SK-N-MC (cell line): ENCODE data around the gene SERPINA9.

Experiments used
- DNase-seq: peaks from one replicate; pipeline ENCODE4 v3.0.0-alpha.2; 2011; ENCODE audit warnings: low read depth, low spot score
- H3K27ac ChIP-seq: fragments of 200-600 bp; sonication (generic); 2 replicates; pipeline ENCODE4 v1.5.1; 2016; ENCODE audit warnings: mixed run types
- H3K36me3 ChIP-seq: fragments of 200-600 bp; sonication (generic); 2 replicates; pipeline ENCODE4 v1.6.1; 2017; ENCODE audit warnings: antibody characterized with exemption, low read length, mixed read lengths; ENCODE audit not compliant: insufficient read depth
- H3K4me3 ChIP-seq: fragments of 200-600 bp; sonication (generic); 2 replicates; pipeline ENCODE4 v1.5.1; 2016
- H3K9ac ChIP-seq: fragments of 200-600 bp; sonication (generic); 2 replicates; pipeline ENCODE4 v1.8.0; 2017; ENCODE audit warnings: mixed run types, mixed read lengths; ENCODE audit not compliant: insufficient read length
- H3K9me3 ChIP-seq: fragments of 200-600 bp; sonication (generic); 2 replicates; pipeline ENCODE4 v1.6.1; 2017; ENCODE audit warnings: low read depth, mild to moderate bottlenecking, antibody characterized with exemption, low read length, moderate library complexity, mixed read lengths
- EZH2 ChIP-seq: fragments of 200-600 bp; sonication (generic); IDR thresholded peaks from one replicate; pipeline ENCODE4 v1.6.1; 2017; ENCODE audit warnings: antibody characterized with exemption
- FOXP2 ChIP-seq: optimal IDR thresholded peaks from 2 replicates; pipeline ENCODE3; 2011; ENCODE audit warnings: mild to moderate bottlenecking, moderate library complexity; ENCODE audit not compliant: insufficient read depth; ENCODE audit errors: extremely low read length, control extremely low read depth
- POLR2AphosphoS5 ChIP-seq: IDR thresholded peaks from 2 replicates; pipeline ENCODE4 v1.6.1; 2012; ENCODE audit warnings: mild to moderate bottlenecking, low read depth, low read length, borderline replicate concordance

Gene SERPINA9

GRCh38 chr14:94448071-94448808 is 27.8 kb downstream of the SERPINA9 start:
- H3K9ac ChIP-seq, result no peak overlapping the region
- TF ChIP-seq FOXP2 (no peak), POLR2AphosphoS5 (no peak), EZH2 (no peak)
- no peak overlapping the region for H3K27ac ChIP-seq
- H3K9me3 ChIP-seq, result no peaks in the 10 kb centered on the region
- no peak overlapping the region for H3K4me3 ChIP-seq
- no peak for DNase-seq
- no peaks in the 10 kb centered on the region for H3K36me3 ChIP-seq

GRCh38 chr14:94447206-94447605 is 28.8 kb downstream of the SERPINA9 start:
- no peak overlapping the region for H3K9ac ChIP-seq
- TF ChIP-seq POLR2AphosphoS5 (no peak), FOXP2 (no peak), EZH2 (no peak)
- H3K4me3 ChIP-seq, result no peak overlapping the region
- no peaks in the 10 kb centered on the region for H3K9me3 ChIP-seq
- no peaks in the 10 kb centered on the region for H3K36me3 ChIP-seq
- DNase-seq, result no peak
- H3K27ac ChIP-seq, result no peak overlapping the region

- Histone ChIP-seq H3K4me3 (no peak overlapping the region), H3K9ac (no peak overlapping the region), H3K36me3 (no peaks in the 10 kb centered on the region), H3K27ac (no peak overlapping the region), H3K9me3 (no peaks in the 10 kb centered on the region)
- DNase-seq, result no peak
- TF ChIP-seq POLR2AphosphoS5 (no peak), FOXP2 (no peak), EZH2 (no peak)
Measured at GRCh38 chr14:94446126-94446525, 29.9 kb downstream of the SERPINA9 start.

GRCh38 chr14:94445003-94445402 is 31.0 kb downstream of the SERPINA9 start:
- no peak overlapping the region for H3K27ac ChIP-seq
- H3K9ac ChIP-seq, result no peak overlapping the region
- H3K4me3 ChIP-seq, result no peak overlapping the region
- TF ChIP-seq FOXP2 (no peak), POLR2AphosphoS5 (no peak), EZH2 (no peak)
- H3K36me3 ChIP-seq, result no peaks in the 10 kb centered on the region
- DNase-seq, result no peak
- H3K9me3 ChIP-seq, result no peaks in the 10 kb centered on the region

GRCh38 chr14:94441531-94442205 is 34.3 kb downstream of the SERPINA9 start:
- no peaks in the 10 kb centered on the region for H3K9me3 ChIP-seq
- H3K36me3 ChIP-seq, result no peaks in the 10 kb centered on the region
- H3K27ac ChIP-seq, result no peak overlapping the region
- TF ChIP-seq FOXP2, result no peak
- no peak for TF ChIP-seq EZH2
- TF ChIP-seq POLR2AphosphoS5, result no peak
- no peak overlapping the region for H3K9ac ChIP-seq
- DNase-seq, result no peak
- H3K4me3 ChIP-seq, result no peak overlapping the region

GRCh38 chr14:94441130-94441529 is 34.9 kb downstream of the SERPINA9 start:
- DNase-seq, result no peak
- TF ChIP-seq FOXP2 (no peak), POLR2AphosphoS5 (no peak), EZH2 (no peak)
- no peak overlapping the region for H3K9ac ChIP-seq
- H3K9me3 ChIP-seq, result no peaks in the 10 kb centered on the region
- H3K27ac ChIP-seq, result no peak overlapping the region
- no peak overlapping the region for H3K4me3 ChIP-seq
- H3K36me3 ChIP-seq, result no peaks in the 10 kb centered on the region

- TF ChIP-seq FOXP2 (no peak), POLR2AphosphoS5 (no peak), EZH2 (no peak)
- Histone ChIP-seq H3K9me3 (no peaks in the 10 kb centered on the region), H3K9ac (no peak overlapping the region), H3K4me3 (no peak overlapping the region), H3K36me3 (no peaks in the 10 kb centered on the region), H3K27ac (no peak overlapping the region)
- no peak for DNase-seq
Measured at GRCh38 chr14:94439453-94440057, 36.4 kb downstream of the SERPINA9 start.

GRCh38 chr14:94428610-94429009 is 47.4 kb downstream of the SERPINA9 start:
- H3K9me3 ChIP-seq, result no peaks in the 10 kb centered on the region
- no peak overlapping the region for H3K9ac ChIP-seq
- no peak overlapping the region for H3K4me3 ChIP-seq
- DNase-seq, result no peak
- no peaks in the 10 kb centered on the region for H3K36me3 ChIP-seq
- TF ChIP-seq FOXP2 (no peak), EZH2 (no peak), POLR2AphosphoS5 (no peak)
- no peak overlapping the region for H3K27ac ChIP-seq
